A673 (cell line): ENCODE results near the gene ZNF341. TPM values are rescaled to one million over a fixed set of nuclear protein-coding genes. Genes with fewer than 3 reads are reported as not detected.

Experiments used
- BruUV-seq: library from RNA; stranded (reverse); fragments of 400-500 nt; replicated peaks from 2 replicates; lab custom pipeline; 2021; lab: Mats Ljungman, UMichigan
- CTCF ChIA-PET: fragments of 300-600 bp; sonication (Branson Sonifier 250); formaldehyde crosslinking; loops from one replicate; lab custom pipeline; 2022; ENCODE audit warnings: antibody characterized with exemption; lab: Charles Lee
- POLR2A ChIA-PET: fragments of 300-600 bp; sonication (Branson Sonifier 250); formaldehyde crosslinking; loops from one replicate; lab custom pipeline; 2022; ENCODE audit warnings: antibody characterized with exemption; ENCODE audit not compliant: low non-redundant PET; lab: Charles Lee
- DNase-seq: peaks from one replicate; pipeline ENCODE4 v3.0.0-alpha.2; 2015; ENCODE audit warnings: low spot score
- H3K27ac ChIP-seq: fragments of 200-600 bp; sonication (generic); 2 replicates; pipeline ENCODE4 v1.5.1; 2016; ENCODE audit warnings: mixed run types, low read depth, mild to moderate bottlenecking, mixed read lengths, antibody characterized with exemption, low read length; ENCODE audit not compliant: poor library complexity, severe bottlenecking
- H3K27me3 ChIP-seq: fragments of 200-600 bp; sonication (generic); replicated peaks from 2 replicates; pipeline ENCODE4 v1.6.1; 2017; ENCODE audit warnings: mixed run types, low read depth, mild to moderate bottlenecking, mixed read lengths, antibody characterized with exemption, low read length; ENCODE audit not compliant: insufficient read depth, poor library complexity
- H3K36me3 ChIP-seq: fragments of 200-600 bp; sonication (generic); 2 replicates; pipeline ENCODE4 v1.6.1; 2016; ENCODE audit warnings: mixed run types, mild to moderate bottlenecking, mixed read lengths, antibody characterized with exemption, low read length; ENCODE audit not compliant: insufficient read depth, poor library complexity, severe bottlenecking
- H3K4me1 ChIP-seq: fragments of 200-600 bp; sonication (generic); 2 replicates; pipeline ENCODE4 v1.6.1; 2017; ENCODE audit warnings: mixed run types, mild to moderate bottlenecking, mixed read lengths, antibody characterized with exemption, low read length; ENCODE audit not compliant: insufficient read depth, poor library complexity, severe bottlenecking
- H3K4me3 ChIP-seq: fragments of 200-600 bp; sonication (generic); 2 replicates; pipeline ENCODE4 v1.5.1; 2016; ENCODE audit warnings: low read depth, mixed run types, mild to moderate bottlenecking, mixed read lengths, low read length; ENCODE audit not compliant: poor library complexity, severe bottlenecking
- H3K9me3 ChIP-seq: fragments of 200-600 bp; sonication (generic); 2 replicates; pipeline ENCODE4 v1.6.1; 2016; ENCODE audit warnings: mixed run types, low read depth, mild to moderate bottlenecking, mixed read lengths, antibody characterized with exemption, low read length; ENCODE audit not compliant: poor library complexity, severe bottlenecking
- EZH2 ChIP-seq: fragments of 200-600 bp; sonication (generic); IDR thresholded peaks from 2 replicates; pipeline ENCODE4 v1.6.1; 2017; ENCODE audit warnings: borderline replicate concordance, low read depth, mild to moderate bottlenecking, mixed read lengths, antibody characterized with exemption, low read length; ENCODE audit not compliant: poor library complexity, severe bottlenecking
- intact Hi-C: fragments of 100-400 bp; cut with micrococcal nuclease; formaldehyde crosslinking; loops from one replicate; pipeline ENCODE4 v1.10.0; 2022; ENCODE audit not compliant: unreplicated experiment
- total RNA-seq: library from RNA; stranded (reverse); gene quantifications from 2 replicates; pipeline ENCODE4 v1.2.3, GENCODE V29; 2021
- TF ChIP-seq, protein P1 (sequence below): fragments of 300-800, 200-600 bp; sonication (generic); conservative IDR thresholded peaks from 2 replicates; pipeline ENCODE4 v1.5.1; 2017; ENCODE audit warnings: low read depth, mild to moderate bottlenecking, antibody characterized with exemption, low read length, moderate library complexity, mixed read lengths

ZNF341 gene
- total RNA-seq, 1 experiment from 2014 or later, result 5.0 TPM

DNA sequence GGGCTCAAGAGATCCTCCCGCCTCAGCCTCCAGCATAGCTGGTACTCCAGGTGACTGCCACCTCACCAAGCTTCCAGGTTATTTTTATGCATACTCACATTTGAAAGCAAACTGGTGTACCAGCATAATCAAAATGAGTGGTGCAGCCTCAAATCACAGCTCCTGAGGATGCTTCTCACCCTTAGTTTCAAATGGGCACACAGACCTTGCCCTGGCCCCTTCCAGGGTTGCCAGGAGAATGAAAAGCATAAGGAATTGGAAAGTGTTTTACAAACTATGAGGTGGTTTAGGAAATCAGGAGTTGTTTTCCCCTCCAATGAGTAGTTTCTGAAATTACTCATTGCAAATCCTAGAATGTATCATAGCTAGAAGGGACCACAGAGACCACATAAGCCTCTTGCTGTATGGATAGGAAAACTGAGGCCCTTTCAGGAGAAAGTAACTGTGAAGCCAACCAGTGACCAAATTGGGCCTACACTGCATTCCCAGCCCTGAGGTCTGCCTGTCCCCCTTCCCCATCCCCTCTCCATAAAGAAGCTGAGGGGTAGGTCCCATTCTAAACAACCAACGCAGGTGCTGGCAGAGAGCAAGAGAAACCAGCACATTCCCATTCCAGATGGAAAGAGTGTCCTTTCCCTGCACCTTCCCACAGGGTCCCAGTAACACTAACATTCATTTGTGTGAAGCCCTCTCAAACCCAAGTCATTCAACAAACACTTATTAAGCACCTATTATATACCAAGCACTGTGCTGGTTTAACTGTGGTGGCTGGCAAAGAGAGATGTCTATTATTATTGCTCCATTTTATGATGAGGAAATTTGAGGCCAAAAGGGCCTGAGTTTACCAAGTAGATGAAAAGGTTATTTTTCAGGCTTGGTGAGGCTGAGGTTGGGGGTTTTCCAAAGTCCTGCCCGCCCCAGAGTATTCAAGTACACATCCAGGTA is 43.5 kb upstream of the ZNF341 start:
- Histone ChIP-seq H3K27me3 (no peaks in the 10 kb centered on the region), H3K36me3 (no peaks in the 10 kb centered on the region), H3K9me3 (no peaks in the 10 kb centered on the region), H3K27ac (no peak overlapping the region), H3K4me3 (no peak overlapping the region), H3K4me1 (peaks cover 21% of the 10 kb centered on the region)
- DNase-seq, result no peak
- no TSS peak for BruUV-seq
- ChIA-PET POLR2A (no interaction called here), CTCF (no interaction called here)
- intact Hi-C loops, result no loop called here
- no peak for TF ChIP-seq EZH2
- TF ChIP-seq, protein P1, sequence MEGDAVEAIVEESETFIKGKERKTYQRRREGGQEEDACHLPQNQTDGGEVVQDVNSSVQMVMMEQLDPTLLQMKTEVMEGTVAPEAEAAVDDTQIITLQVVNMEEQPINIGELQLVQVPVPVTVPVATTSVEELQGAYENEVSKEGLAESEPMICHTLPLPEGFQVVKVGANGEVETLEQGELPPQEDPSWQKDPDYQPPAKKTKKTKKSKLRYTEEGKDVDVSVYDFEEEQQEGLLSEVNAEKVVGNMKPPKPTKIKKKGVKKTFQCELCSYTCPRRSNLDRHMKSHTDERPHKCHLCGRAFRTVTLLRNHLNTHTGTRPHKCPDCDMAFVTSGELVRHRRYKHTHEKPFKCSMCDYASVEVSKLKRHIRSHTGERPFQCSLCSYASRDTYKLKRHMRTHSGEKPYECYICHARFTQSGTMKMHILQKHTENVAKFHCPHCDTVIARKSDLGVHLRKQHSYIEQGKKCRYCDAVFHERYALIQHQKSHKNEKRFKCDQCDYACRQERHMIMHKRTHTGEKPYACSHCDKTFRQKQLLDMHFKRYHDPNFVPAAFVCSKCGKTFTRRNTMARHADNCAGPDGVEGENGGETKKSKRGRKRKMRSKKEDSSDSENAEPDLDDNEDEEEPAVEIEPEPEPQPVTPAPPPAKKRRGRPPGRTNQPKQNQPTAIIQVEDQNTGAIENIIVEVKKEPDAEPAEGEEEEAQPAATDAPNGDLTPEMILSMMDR, result no peak

DNA sequence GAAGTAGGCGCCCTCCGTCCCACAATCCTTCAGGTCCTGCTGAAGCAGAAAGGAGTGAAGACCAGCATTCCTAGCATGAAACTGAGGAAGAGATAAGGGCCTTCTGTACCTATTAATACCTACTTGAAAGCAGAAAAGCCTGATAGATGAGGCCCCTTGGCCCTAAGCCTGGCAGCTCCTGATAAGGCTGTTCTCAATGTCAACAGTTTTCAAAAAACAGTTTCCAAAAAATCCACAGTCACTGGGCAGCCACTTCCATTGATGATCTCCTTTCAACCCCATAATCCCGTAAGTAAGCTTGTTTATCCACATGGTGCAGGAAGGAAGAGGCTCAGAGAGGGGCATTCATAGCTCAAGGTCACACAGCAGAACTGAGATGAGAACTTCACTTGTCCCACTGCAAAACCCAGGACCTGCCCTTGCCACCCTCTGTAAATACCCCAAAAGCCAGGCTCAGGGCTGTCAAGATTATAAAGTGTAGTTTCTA is 42.8 kb upstream of the ZNF341 start:
- H3K9me3 ChIP-seq, result no peaks in the 10 kb centered on the region
- ChIA-PET CTCF (no interaction called here), POLR2A (no interaction called here)
- no TSS peak for BruUV-seq
- H3K27ac ChIP-seq, result no peak overlapping the region
- no peaks in the 10 kb centered on the region for H3K27me3 ChIP-seq
- intact Hi-C loops, result no loop called here
- H3K4me3 ChIP-seq, result no peak overlapping the region
- no peaks in the 10 kb centered on the region for H3K36me3 ChIP-seq
- DNase-seq, result no peak
- TF ChIP-seq, protein P1, result no peak
- TF ChIP-seq EZH2, result no peak
- H3K4me1 ChIP-seq, result peaks cover 18% of the 10 kb centered on the region

DNA sequence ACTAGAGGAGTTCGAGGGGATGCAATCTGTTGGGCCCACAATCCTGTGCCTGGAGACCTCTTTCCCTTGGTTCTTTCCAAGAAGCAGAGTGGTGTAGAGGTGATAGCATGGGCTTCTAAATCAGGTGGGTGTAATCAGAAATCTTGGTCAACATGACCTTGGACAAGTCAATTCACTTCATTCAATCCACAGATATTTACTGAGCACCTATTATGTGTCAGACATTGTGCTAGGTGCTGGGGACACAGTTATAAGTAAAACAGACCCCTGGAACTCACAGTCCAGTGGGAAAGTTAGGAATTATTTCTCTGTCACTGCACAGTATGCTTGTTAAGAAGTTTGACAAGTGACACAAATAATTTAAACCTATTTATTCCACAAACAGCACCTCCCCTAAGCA is 42.3 kb upstream of the ZNF341 start:
- intact Hi-C loops, result no loop called here
- POLR2A ChIA-PET, result no interaction called here
- Histone ChIP-seq H3K27me3 (no peaks in the 10 kb centered on the region), H3K9me3 (no peaks in the 10 kb centered on the region), H3K4me1 (peaks cover 13% of the 10 kb centered on the region), H3K4me3 (no peak overlapping the region), H3K27ac (no peak overlapping the region), H3K36me3 (no peaks in the 10 kb centered on the region)
- CTCF ChIA-PET, result no interaction called here
- BruUV-seq, result no TSS peak
- TF ChIP-seq EZH2, result no peak
- TF ChIP-seq, protein P1, result no peak
- DNase-seq, result no peak
